K562 (cell line): ENCODE results near the gene DHRS13. TPM values are rescaled to one million over a fixed set of nuclear protein-coding genes. Genes with fewer than 3 reads are reported as not detected.

Experiments used
- ARID3A ChIP-seq: IDR thresholded peaks from 2 replicates; pipeline ENCODE4 v1.6.1; 2012; ENCODE audit warnings: low read depth, low read length, improper control_type of control experiment, borderline replicate concordance
- ARID4B ChIP-seq: sonication (generic); formaldehyde crosslinking; IDR thresholded peaks from 2 replicates; pipeline ENCODE4 v1.8.0; 2022; ENCODE audit warnings: mild to moderate bottlenecking, missing genetic modification reagents
- CREM ChIP-seq: IDR thresholded peaks from 2 replicates; pipeline ENCODE4 v1.6.1; 2014; ENCODE audit warnings: antibody characterized with exemption, low read depth
- DACH1 ChIP-seq: fragments of 450-650 bp; IDR thresholded peaks from 2 replicates; pipeline ENCODE4 v1.6.1; 2018; ENCODE audit not compliant: partially characterized antibody
- FOXK1 ChIP-seq: sonication (generic); formaldehyde crosslinking; IDR thresholded peaks from 2 replicates; pipeline ENCODE4 v1.8.0; 2022; ENCODE audit warnings: missing genetic modification reagents, mild to moderate bottlenecking, borderline replicate concordance
- HSF4 ChIP-seq: fragments of 250-450 bp; sonication (Bioruptor Pico); IDR thresholded peaks from 2 replicates; pipeline ENCODE4 v2.1.2; 2022; ENCODE audit warnings: mild to moderate bottlenecking, moderate library complexity, borderline replicate concordance
- ID3 ChIP-seq, 2 experiments: fragments of 250-450 bp in 1 of 2; fragments of 450-650 bp in 1 of 2; sonication (Bioruptor Pico) in 1 of 2; IDR thresholded peaks; 2 replicates each; pipeline versions ENCODE4 v1.6.1 to v1.8.0; 2016 to 2021; ENCODE audit warnings: mild to moderate bottlenecking in 2 of 2, moderate library complexity in 2 of 2, missing compliant biosample characterization in 1 of 2, missing genetic modification characterization in 1 of 2
- JUNB ChIP-seq: fragments of 450-650 bp; formaldehyde crosslinking; conservative IDR thresholded peaks from 2 replicates; pipeline ENCODE4 v1.4.0; 2020; ENCODE audit warnings: mild to moderate bottlenecking
- NUFIP1 ChIP-seq: fragments of 450-650 bp; IDR thresholded peaks from 2 replicates; pipeline ENCODE4 v1.6.1; 2018; ENCODE audit not compliant: partially characterized antibody
- PHB ChIP-seq: fragments of 250-450 bp; sonication (Bioruptor Pico); IDR thresholded peaks from 2 replicates; pipeline ENCODE4 v1.5.0; 2021
- POLR3G ChIP-seq: IDR thresholded peaks from 2 replicates; pipeline ENCODE4 v1.6.1; 2011; ENCODE audit not compliant: insufficient read length, insufficient replicate concordance; ENCODE audit errors: extremely low read depth
- ZBTB34 ChIP-seq: fragments of 250-450 bp; sonication (Bioruptor Pico); IDR thresholded peaks from 2 replicates; pipeline ENCODE4 v1.8.0; 2021; ENCODE audit warnings: mild to moderate bottlenecking, moderate library complexity
- ZNF316 ChIP-seq: fragments of 450-650 bp; IDR thresholded peaks from 2 replicates; pipeline ENCODE4 v1.6.1; 2016
- ZNF766 ChIP-seq: fragments of 200-800 bp; sonication (Bioruptor generic); conservative IDR thresholded peaks from 2 replicates; pipeline ENCODE4 v1.6.1; 2016; ENCODE audit warnings: missing genetic modification characterization, missing compliant biosample characterization
- polyA plus RNA-seq, 8 experiments: library from polyadenylated mRNA; depleted of rRNA in 4 of 8; stranded (reverse) in 5 of 8; unstranded in 3 of 8; fragments of >200 nt; fragmentation: Nextera tagmentation in 2 of 8; fragmentation: Illumina TruSeq in 1 of 8; extraction: Ambion mirVana in 2 of 8; extraction: Trizol in 1 of 8; gene quantifications; 2 replicates each; pipeline versions ENCODE4 v1.2.1 to v1.2.3, GENCODE V29; 2011 to 2014; ENCODE audit warnings: inconsistent platforms in 1 of 8, missing spikeins in 1 of 8
- total RNA-seq, 7 experiments: library from RNA; depleted of rRNA in 6 of 7; stranded (reverse); fragments of >200 nt in 6 of 7; fragmentation: Illumina TruSeq in 2 of 7; extraction: Trizol in 2 of 7; gene quantifications; 2 replicates each; pipeline versions ENCODE4 v1.2.1 to v1.2.3, GENCODE V29; 2011 to 2021; ENCODE audit warnings: low replicate concordance in 1 of 7
- TF ChIP-seq, protein P1 (sequence below): fragments of 250-450 bp; sonication (Bioruptor Pico); IDR thresholded peaks from 2 replicates; pipeline ENCODE4 v1.5.0; 2021; ENCODE audit warnings: mild to moderate bottlenecking, moderate library complexity

The DHRS13 gene
- total and polyA plus RNA-seq, 9 of the 15 experiments (the other 6 are each of a cell fraction or from before 2014, with no cell fraction given) = 0.32 to 52.3 (median 34.3) TPM; not detected in 1

GRCh38 chr17:28879886-28880571, 22.9 kb downstream of the DHRS13 start (continued):
- TF ChIP-seq DACH1 (no peak), ARID4B (CRISPR knock-in tag) (no peak), POLR3G (no peak), PHB (CRISPR knock-in tag) (no peak), ZNF316 (no peak), NUFIP1 (no peak), JUNB (CRISPR knock-in tag) (no peak), ZBTB34 (no peak), ZNF766 (CRISPR knock-in tag) (no peak), ARID3A (no peak), FOXK1 (CRISPR knock-in tag) (no peak), ID3 (CRISPR knock-in tag; IDR thresholded peaks at IDR 0.05) (no peak), ID3 (tag; IDR thresholded peaks at IDR 0.05) (no peak), HSF4 (CRISPR knock-in tag) (no peak), CREM (no peak)
- TF ChIP-seq, protein P1, sequence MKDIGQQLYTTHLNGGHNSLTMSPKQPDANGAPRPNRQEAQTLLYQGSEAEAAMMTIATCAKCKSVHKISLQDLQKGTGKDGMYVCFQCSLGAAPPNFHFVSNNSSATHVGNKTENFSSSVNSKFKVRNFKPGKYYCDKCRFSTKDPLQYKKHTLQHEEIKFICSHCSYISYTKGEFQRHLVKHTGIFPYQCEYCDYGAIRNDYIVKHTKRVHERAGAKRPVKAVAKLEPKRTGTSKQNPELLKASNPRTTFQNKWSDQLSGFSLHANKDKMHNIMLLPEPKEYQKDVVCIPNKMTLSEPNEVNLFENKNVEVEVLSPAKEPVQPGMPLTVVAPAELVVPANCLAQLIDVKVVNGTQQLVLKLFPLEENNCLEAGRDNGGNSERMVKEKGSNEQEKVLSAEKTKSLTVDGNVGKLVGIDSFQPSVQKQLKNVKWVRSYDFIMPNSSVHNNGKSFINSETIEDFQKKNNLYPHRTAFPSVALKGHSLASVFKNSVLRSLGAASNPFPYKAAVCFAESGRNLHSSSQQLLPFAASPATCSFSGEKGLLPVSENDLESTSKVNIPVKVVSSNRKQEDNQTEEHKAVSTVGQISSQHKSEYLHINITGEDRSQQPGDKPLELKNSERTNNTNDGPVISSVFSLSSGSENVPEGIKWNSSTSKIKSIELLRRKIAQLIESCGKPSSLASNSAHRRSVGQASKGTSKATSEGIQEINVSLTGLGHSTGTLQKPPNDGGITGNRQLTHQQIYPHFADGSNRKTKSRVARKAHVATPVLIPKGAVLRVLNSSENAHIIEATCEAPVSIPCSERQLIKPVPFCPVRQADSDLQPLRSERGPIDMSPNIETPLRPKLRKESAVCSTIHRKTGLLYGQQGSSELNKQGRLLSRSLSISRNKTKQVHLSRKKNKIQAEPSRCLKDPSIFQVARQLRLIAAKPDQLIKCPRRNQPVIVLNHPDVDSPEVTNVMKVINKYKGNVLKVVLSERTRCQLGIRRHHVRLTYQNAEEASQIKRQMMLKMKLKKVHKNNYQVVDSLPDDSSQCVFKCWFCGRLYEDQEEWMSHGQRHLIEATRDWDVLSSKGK (CRISPR knock-in tag) = no peak
